Stomach smooth muscle (tissue), 2 donors: ENCODE data around the gene TMEM151A.

Source experiments
- H3K27ac ChIP-seq: one replicate; pipeline ENCODE4 v1.7.0; 2013; ENCODE audit warnings: mild to moderate bottlenecking, low read length, inconsistent platforms
- H3K27me3 ChIP-seq, 2 donors: one replicate each; pipeline ENCODE4 v1.7.0; 2013; ENCODE audit warnings: low read length in 2 of 2; ENCODE audit not compliant: insufficient read depth in 2 of 2, control insufficient read depth in 1 of 2
- H3K36me3 ChIP-seq, 2 donors: one replicate each; pipeline ENCODE4 v1.7.0; 2013; ENCODE audit warnings: low read length in 2 of 2; ENCODE audit not compliant: control insufficient read depth in 2 of 2, insufficient read depth in 2 of 2
- H3K4me1 ChIP-seq: one replicate; pipeline ENCODE4 v1.7.0; 2013; ENCODE audit warnings: low read length; ENCODE audit not compliant: control insufficient read depth, insufficient read depth
- H3K4me3 ChIP-seq, 2 donors: one replicate each; pipeline ENCODE4 v1.7.0; 2013; ENCODE audit warnings: low read length in 2 of 2
- H3K9ac ChIP-seq, 2 donors: one replicate each; pipeline ENCODE4 v1.7.0; 2013; ENCODE audit warnings: low read length in 2 of 2, mild to moderate bottlenecking in 1 of 2
- H3K9me3 ChIP-seq, 2 donors: one replicate each; pipeline ENCODE4 v1.7.0; 2013; ENCODE audit warnings: low read length in 2 of 2; ENCODE audit not compliant: control insufficient read depth in 2 of 2
- donor health status: healthy.
- donor health status: Pancreatic carcinoma.

TMEM151A gene

GRCh38 chr11:66340596-66341501 is 49.2 kb downstream of the TMEM151A start:
- H3K27me3 ChIP-seq, result no peaks in the 10 kb centered on the region
- peaks cover 36% of the 10 kb centered on the region for H3K4me1 ChIP-seq
- peaks cover 35 to 38% of the 10 kb centered on the region in 2 donors for H3K36me3 ChIP-seq
- no peak overlapping the region for H3K27ac ChIP-seq
- no peak overlapping the region for H3K9ac ChIP-seq
- no peaks in the 10 kb centered on the region for H3K9me3 ChIP-seq
- no peak overlapping the region for H3K4me3 ChIP-seq

- Histone ChIP-seq H3K27me3 (no peaks in the 10 kb centered on the region), H3K36me3 (peaks cover 35 to 38% of the 10 kb centered on the region in 2 donors), H3K9me3 (no peaks in the 10 kb centered on the region), H3K9ac (no peak overlapping the region), H3K4me3 (no peak overlapping the region), H3K4me1 (peaks cover 38% of the 10 kb centered on the region), H3K27ac (no peak overlapping the region)
Observed at GRCh38 chr11:66341502-66342126, 49.9 kb downstream of the TMEM151A start.

DNA sequence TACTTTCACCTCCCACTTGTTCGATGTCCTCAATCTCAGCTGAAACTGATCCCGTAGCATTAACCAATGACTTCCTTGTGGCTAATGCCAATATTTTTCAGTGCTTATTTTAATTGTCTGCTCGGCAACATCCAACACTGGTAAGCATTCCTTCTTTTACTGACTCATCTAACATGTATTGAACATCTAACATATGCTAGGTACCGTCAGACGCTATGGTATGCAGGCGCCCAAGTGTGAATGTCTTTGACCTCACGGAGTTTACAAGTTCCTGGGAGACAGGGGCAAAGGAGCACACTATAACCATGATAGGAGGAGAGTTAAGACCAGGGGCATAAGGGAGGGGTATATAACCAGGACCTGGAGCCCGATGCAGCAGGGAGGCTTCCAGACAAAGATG is 51.5 kb downstream of the TMEM151A start:
- Histone ChIP-seq H3K4me1 (peaks cover 43% of the 10 kb centered on the region), H3K27me3 (no peaks in the 10 kb centered on the region), H3K27ac (no peak overlapping the region), H3K9me3 (no peaks in the 10 kb centered on the region), H3K9ac (no peak overlapping the region), H3K4me3 (no peak overlapping the region), H3K36me3 (peaks cover 32 to 35% of the 10 kb centered on the region in 2 donors)

- H3K4me3 ChIP-seq, result peak within 1 kb of the TSS; percentile 78 to 98
Observed at GRCh38 chr11:66344550-66345315, 53.0 kb downstream of the TMEM151A start, which contains the start of gene BRMS1. BRMS1 (minus strand) TSS chr11:66345104; CDS start chr11:66342234, 2,870 bp downstream.

DNA sequence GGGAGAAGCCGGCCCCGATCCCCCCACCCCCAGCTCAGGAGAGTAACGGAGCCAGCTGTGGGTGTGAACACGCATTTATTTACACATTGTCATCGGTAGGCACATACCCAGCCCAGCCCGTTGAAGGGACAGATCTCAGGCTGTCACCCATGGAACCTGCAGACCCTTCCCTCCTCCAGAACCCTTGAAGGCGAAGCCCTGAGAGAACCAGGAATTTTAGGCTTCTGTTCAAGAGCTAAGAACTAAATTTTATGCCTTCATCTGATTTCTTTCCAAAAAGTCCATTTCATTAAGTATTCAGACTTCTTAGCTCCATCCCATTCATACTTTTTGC is 53.6 kb downstream of the TMEM151A start:
- Histone ChIP-seq H3K9ac (peak overlapping the region; percentile 86 to 96), H3K27ac (peak overlapping the region; percentile 76), H3K27me3 (no peaks in the 10 kb centered on the region), H3K4me1 (peaks cover 46% of the 10 kb centered on the region), H3K9me3 (no peaks in the 10 kb centered on the region), H3K36me3 (peaks cover 22 to 23% of the 10 kb centered on the region in 2 donors), H3K4me3 (peak overlapping the region; percentile 78 to 98)

More at GRCh38 chr11:66344550-66345315, 53.0 kb downstream of the TMEM151A start, which contains the start of gene BRMS1:
- Histone ChIP-seq H3K9me3 (no peaks in the 10 kb centered on the region), H3K27me3 (no peaks in the 10 kb centered on the region), H3K27ac (peak within 1 kb of the TSS; percentile 76), H3K36me3 (peaks cover 27 to 28% of the 10 kb centered on the region in 2 donors), H3K9ac (peak within 1 kb of the TSS; percentile 86 to 96), H3K4me1 (peaks cover 46% of the 10 kb centered on the region)
